22Rv1 (cell line): ENCODE results near the gene NEURL2.
"Not testable (repeated sequence)": the region's sequence is repeated elsewhere in the genome, so short reads cannot be mapped to it uniquely, and the experiment has no call there.

ENCODE experiments used
- H3K27ac ChIP-seq: fragments of 450-650 bp; 2 replicates; pipeline ENCODE4 v1.5.1; 2017
- ZFX ChIP-seq: fragments of 450-650 bp; IDR thresholded peaks from 2 replicates; pipeline ENCODE4 v1.6.1; 2017; ENCODE audit warnings: antibody characterized with exemption, borderline replicate concordance
- TF ChIP-seq, protein P1 (sequence below): fragments of 450-650 bp; IDR thresholded peaks from 2 replicates; pipeline ENCODE4 v1.5.1; 2017; ENCODE audit warnings: mild to moderate bottlenecking

Gene NEURL2

DNA sequence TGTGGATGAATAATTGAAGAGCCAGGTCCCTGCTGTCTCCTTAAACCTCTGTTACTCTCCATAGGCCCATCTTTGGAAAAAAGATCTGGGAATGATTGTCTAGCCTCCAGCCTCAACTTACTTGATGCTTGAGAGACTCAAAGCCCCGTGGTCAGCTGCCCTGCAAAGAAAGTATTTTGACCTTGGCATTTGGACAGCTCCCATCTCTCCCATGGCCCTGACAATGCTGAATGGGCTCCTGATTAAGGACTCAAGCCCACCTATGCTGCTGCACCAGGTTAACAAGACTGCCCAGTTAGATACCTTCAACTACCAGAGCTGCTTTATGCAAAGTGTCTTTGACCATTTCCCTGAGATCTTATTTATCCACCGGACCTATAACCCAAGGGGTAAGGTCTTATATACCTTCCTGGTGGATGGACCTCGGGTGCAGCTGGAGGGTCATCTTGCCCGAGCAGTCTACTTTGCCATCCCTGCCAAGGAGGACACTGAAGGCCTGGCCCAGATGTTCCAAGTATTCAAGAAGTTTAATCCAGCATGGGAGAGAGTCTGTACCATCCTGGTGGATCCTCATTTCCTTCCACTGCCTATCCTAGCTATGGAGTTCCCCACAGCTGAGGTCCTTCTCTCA lies 8.4 kb downstream of the NEURL2 start:
- H3K27ac ChIP-seq = no peak overlapping the region
- TF ChIP-seq, protein P1, sequence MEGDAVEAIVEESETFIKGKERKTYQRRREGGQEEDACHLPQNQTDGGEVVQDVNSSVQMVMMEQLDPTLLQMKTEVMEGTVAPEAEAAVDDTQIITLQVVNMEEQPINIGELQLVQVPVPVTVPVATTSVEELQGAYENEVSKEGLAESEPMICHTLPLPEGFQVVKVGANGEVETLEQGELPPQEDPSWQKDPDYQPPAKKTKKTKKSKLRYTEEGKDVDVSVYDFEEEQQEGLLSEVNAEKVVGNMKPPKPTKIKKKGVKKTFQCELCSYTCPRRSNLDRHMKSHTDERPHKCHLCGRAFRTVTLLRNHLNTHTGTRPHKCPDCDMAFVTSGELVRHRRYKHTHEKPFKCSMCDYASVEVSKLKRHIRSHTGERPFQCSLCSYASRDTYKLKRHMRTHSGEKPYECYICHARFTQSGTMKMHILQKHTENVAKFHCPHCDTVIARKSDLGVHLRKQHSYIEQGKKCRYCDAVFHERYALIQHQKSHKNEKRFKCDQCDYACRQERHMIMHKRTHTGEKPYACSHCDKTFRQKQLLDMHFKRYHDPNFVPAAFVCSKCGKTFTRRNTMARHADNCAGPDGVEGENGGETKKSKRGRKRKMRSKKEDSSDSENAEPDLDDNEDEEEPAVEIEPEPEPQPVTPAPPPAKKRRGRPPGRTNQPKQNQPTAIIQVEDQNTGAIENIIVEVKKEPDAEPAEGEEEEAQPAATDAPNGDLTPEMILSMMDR = no peak
- TF ChIP-seq ZFX = no peak

DNA sequence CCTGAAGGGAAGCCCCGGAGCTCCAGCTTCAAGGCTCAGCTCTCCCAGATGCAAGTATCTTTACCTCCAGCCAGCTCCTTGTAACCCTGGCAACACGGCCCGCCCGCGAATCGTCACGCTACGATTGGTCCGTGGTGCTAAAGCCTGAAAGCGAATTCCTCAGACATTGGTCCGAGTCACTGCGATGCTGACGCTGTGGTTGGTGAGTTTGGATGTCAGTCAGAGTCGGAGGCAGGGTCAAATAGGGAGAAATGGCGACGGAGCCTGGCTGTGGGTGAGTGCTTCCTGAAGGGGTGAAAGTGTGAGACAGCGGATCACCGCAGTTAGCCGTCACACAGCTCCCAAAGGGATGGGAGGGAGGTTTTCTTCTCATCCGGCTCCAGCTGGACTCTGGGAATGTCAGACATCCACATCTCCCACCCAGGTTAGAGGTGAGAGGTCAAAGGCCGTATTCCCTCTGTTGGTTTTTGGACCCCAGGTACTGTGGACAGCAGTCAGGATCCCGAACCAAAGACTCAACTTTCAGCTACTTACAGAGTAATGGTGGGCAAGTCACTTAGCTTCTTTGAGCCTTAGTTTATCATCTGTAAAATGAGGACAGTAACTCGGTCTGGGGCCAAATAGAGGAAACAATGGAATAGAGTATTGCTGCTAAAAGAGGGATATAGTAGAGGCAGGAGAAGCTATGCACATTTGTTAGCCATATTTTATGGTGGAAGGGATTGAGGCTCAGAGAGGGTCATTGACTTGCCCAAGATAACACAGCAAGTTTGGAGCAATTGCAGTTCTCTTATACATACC lies 9.8 kb downstream of the NEURL2 start, which contains the start of gene ZSWIM1:
Gene ZSWIM1 (plus strand): TSS at position 240 of the 801 bp plus-strand sequence. CDS start 1,366 bp downstream, outside the sequence.
- H3K27ac ChIP-seq = peak within 1 kb of the TSS; percentile 60
- no peak for TF ChIP-seq ZFX
- TF ChIP-seq, protein P1 = no peak

DNA sequence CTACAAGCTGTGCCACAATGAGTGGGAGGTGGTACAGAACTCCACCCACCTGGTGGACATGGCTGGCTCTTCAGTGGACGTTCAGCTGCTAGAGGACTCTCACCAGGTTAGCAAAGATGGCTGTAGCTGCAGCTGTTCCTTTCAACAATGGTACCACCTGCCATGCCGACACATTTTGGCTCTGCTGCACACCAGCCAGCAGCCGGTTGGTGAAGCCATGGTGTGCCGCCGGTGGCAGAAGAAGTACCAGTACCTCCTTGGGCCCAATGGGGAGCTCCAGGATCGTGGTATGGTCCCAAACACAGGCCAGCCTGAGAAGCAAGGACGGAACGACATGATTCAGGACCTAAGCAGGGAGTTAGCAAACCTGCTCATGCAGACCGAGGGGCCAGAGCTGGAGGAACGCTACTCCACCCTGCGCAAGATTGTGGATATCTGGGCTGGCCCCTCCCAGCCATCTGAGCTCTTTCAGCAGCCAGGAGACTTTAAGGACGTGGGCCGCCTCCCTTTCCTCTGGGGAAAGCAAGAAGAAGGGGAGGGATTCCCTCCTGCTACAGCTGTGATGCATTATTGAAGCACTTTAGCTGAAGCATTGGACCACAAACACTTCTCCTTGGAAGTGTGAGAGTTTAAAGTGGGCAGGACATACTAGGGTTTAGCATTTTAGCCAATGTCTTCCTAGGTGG lies 12.8 kb downstream of the NEURL2 start:
- H3K27ac ChIP-seq = no peak overlapping the region
- TF ChIP-seq ZFX = no peak
- TF ChIP-seq, protein P1 = no peak

DNA sequence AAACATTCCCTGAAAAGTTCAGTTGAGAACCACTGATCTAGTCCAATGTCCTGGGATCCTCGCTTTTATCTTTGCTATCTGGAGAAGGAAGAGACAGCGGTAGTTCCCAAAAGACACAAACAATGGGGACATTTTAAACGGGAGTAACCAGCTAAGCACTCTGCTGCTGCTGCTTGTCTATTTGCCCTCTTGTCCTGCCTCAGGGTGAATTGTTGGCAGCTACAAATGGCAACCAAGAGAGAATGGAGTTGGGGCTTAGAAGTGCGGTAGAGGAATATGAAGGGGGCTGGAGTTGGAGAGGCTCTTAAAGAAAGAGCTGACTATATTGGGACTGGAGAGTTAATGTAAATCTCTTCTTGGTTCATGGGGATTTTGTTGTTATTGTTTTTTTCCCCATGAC lies 16.4 kb downstream of the NEURL2 start:
- no peak overlapping the region for H3K27ac ChIP-seq
- TF ChIP-seq ZFX = no peak
- TF ChIP-seq, protein P1 = no peak

DNA sequence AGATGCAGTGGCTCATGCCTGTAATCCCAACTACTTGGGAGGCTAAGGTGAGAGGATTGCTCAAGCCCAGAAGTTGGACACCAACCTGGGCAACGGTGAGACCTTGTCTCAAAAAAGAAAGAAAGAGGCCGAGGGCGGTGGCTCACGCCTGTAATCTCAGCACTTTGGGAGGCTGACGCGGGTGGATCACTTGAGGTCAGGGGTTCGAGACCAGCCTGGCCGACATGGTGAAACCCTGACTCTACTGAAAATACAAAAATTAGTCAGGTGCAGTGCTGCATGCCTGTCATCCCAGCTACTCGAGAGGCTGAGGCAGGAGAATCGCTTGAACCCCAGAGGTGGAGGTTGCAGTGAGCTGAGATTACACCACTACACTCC lies 16.9 kb downstream of the NEURL2 start:
- H3K27ac ChIP-seq = not testable (repeated sequence)

DNA sequence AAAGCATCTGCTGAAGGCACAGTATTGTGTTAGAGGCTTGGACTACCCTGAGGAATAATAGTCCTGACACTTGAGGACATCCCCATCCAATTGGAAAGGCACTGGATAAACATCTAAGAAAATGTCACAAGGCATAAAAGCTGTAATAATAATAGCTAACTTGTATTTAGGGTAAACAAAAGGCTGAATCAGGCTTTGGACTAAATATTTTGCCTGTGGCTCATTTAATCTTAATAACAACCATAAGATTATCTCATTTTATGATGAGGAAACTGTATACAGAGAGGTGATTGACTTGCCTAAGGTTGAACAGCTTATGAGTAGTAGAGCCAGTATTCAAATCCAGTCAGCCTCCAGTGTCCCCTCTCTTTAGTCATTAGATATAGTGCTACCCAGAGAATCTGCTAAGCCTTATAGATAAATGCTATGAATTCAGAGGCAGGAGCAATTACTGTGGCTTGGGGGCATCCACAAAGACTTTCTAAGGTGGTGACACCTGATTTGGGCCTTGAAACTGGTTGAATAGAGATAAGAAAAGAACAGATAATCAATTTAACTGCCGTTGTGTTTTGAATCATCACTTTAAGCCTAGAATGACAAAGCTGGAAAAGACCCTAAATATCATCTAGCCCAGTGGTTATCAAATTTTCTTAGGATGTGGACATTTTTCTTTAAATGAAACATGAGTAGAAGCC lies 17.5 kb downstream of the NEURL2 start:
- no peak for TF ChIP-seq ZFX
- TF ChIP-seq, protein P1 = no peak
- no peak overlapping the region for H3K27ac ChIP-seq

DNA sequence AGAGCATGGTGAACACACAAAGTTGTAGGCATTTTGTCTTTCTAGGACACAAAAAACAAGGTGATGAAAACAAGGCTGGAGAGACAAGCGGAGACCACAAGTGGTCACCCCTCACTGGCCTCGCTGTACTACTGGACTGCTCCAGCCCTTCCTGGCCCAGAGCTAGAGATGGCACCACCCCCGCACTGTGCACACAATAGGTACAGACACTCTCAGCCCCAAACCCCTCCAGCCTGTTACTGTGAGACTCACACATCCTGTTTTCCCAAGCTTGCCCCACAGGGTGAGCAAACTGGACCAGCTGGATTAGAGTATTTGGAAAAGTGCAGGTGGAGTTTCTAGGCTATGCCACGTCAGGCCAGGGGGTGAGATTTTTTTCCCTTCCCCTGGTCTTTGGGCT lies 18.4 kb downstream of the NEURL2 start:
- H3K27ac ChIP-seq = no peak overlapping the region
- TF ChIP-seq, protein P1 = no peak
- TF ChIP-seq ZFX = no peak
